PC-9 (cell line): ENCODE data around the gene GRID2. TPM values are rescaled to one million over a fixed set of nuclear protein-coding genes. Genes with fewer than 3 reads are reported as not detected.
"Not testable (repeated sequence)": the region's sequence is repeated elsewhere in the genome, so short reads cannot be mapped to it uniquely, and the experiment has no call there.

Experiments used
- BruUV-seq: library from RNA; stranded (reverse); fragments of 400-500 nt; replicated peaks from 2 replicates; lab custom pipeline; 2021; lab: Mats Ljungman, UMichigan
- CTCF ChIA-PET: fragments of 300-600 bp; sonication (Branson Sonifier 250); formaldehyde crosslinking; loops from one replicate; lab custom pipeline; 2022; ENCODE audit warnings: antibody characterized with exemption; lab: Charles Lee
- POLR2A ChIA-PET: fragments of 300-600 bp; sonication (Branson Sonifier 250); formaldehyde crosslinking; loops from one replicate; lab custom pipeline; 2022; ENCODE audit warnings: antibody characterized with exemption; ENCODE audit not compliant: unreplicated experiment; lab: Charles Lee
- DNase-seq, 2 experiments: peaks; one replicate each; pipeline versions ENCODE4 v3.0.0 to v3.0.0-alpha.2; 2015 to 2022; ENCODE audit warnings: mixed read lengths in 1 of 2
- H2AFZ ChIP-seq: fragments of 200-600 bp; sonication (generic); 2 replicates; pipeline ENCODE4 v1.8.1; 2017; ENCODE audit warnings: antibody characterized with exemption
- H3F3A ChIP-seq: fragments of 200-600 bp; sonication (generic); 2 replicates; pipeline ENCODE4 v1.8.1; 2017; ENCODE audit warnings: antibody characterized with exemption, mild to moderate bottlenecking, low read depth; ENCODE audit not compliant: insufficient read depth
- H3K27ac ChIP-seq: fragments of 200-600 bp; sonication (generic); 2 replicates; pipeline ENCODE4 v1.6.1; 2016; ENCODE audit warnings: mixed run types
- H3K27me3 ChIP-seq: fragments of 200-600 bp; sonication (generic); 2 replicates; pipeline ENCODE4 v1.6.1; 2016; ENCODE audit warnings: low read depth, mixed run types; ENCODE audit not compliant: insufficient read depth
- H3K36me3 ChIP-seq: fragments of 200-600 bp; sonication (generic); 2 replicates; pipeline ENCODE4 v1.6.1; 2016; ENCODE audit warnings: low read depth, mixed run types
- H3K4me1 ChIP-seq: fragments of 200-600 bp; sonication (generic); replicated peaks from 2 replicates; pipeline ENCODE4 v1.6.1; 2016; ENCODE audit warnings: mixed run types; ENCODE audit not compliant: insufficient read depth
- H3K4me2 ChIP-seq: fragments of 200-600 bp; sonication (generic); 2 replicates; pipeline ENCODE4 v1.6.1; 2017; ENCODE audit warnings: mixed run types
- H3K4me3 ChIP-seq: fragments of 200-600 bp; sonication (generic); 2 replicates; pipeline ENCODE4 v1.6.1; 2016; ENCODE audit warnings: mixed run types
- H3K79me2 ChIP-seq: fragments of 200-600 bp; sonication (generic); 2 replicates; pipeline ENCODE4 v1.6.1; 2017; ENCODE audit warnings: low read depth, mixed run types
- H3K9me2 ChIP-seq: fragments of 200-600 bp; sonication (generic); 2 replicates; pipeline ENCODE4 v1.8.1; 2017; ENCODE audit warnings: mild to moderate bottlenecking; ENCODE audit not compliant: insufficient read depth
- H3K9me3 ChIP-seq: fragments of 200-600 bp; sonication (generic); 2 replicates; pipeline ENCODE4 v1.8.1; 2016; ENCODE audit warnings: low read depth; ENCODE audit not compliant: insufficient read depth
- H4K20me1 ChIP-seq: fragments of 200-600 bp; sonication (generic); 2 replicates; pipeline ENCODE4 v1.8.1; 2017; ENCODE audit not compliant: insufficient read depth
- EZH2 ChIP-seq: fragments of 200-600 bp; sonication (generic); IDR thresholded peaks from 2 replicates; pipeline ENCODE4 v1.8.0; 2017; ENCODE audit warnings: antibody characterized with exemption, low read depth
- intact Hi-C: fragments of 100-400 bp; cut with micrococcal nuclease; formaldehyde crosslinking; loops from one replicate; pipeline ENCODE4 v1.10.0; 2022; ENCODE audit not compliant: unreplicated experiment
- total RNA-seq: library from RNA; stranded (reverse); gene quantifications from 2 replicates; pipeline ENCODE4 v1.2.3, GENCODE V29; 2021
- TF ChIP-seq, protein P1 (sequence below): fragments of 200-600 bp; sonication (generic); conservative IDR thresholded peaks from 2 replicates; pipeline ENCODE4 v1.6.1; 2017; ENCODE audit warnings: mixed run types, antibody characterized with exemption, mild to moderate bottlenecking, moderate library complexity

The GRID2 gene
- total RNA-seq, 1 experiment from 2014 or later = not detected

DNA sequence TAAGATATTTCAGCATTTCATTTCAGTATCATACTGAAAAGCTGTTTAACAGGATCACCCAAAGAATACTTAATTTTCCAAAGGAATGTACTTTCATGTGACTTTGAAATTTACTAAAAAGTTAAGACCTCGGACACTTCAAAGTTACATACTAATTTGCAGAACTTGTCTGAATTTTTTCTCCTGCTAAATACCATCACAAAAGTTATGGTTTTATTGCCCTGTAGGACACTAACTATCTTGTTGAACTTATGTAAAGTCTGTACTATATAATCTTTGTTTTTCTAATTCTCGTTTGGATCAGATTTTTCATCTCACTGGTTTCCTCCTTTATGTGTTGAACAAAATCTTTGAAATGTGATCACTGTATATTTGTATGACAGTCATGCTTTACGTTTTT, 37.2 kb upstream of the GRID2 start:
- no peaks in the 10 kb centered on the region for H3K9me2 ChIP-seq
- no TSS peak for BruUV-seq
- no peak overlapping the region for H3K4me2 ChIP-seq
- intact Hi-C loops = no loop called here
- H3K9me3 ChIP-seq = no peaks in the 10 kb centered on the region
- H3K4me3 ChIP-seq = no peak overlapping the region
- CTCF ChIA-PET = no interaction called here
- TF ChIP-seq, protein P1, sequence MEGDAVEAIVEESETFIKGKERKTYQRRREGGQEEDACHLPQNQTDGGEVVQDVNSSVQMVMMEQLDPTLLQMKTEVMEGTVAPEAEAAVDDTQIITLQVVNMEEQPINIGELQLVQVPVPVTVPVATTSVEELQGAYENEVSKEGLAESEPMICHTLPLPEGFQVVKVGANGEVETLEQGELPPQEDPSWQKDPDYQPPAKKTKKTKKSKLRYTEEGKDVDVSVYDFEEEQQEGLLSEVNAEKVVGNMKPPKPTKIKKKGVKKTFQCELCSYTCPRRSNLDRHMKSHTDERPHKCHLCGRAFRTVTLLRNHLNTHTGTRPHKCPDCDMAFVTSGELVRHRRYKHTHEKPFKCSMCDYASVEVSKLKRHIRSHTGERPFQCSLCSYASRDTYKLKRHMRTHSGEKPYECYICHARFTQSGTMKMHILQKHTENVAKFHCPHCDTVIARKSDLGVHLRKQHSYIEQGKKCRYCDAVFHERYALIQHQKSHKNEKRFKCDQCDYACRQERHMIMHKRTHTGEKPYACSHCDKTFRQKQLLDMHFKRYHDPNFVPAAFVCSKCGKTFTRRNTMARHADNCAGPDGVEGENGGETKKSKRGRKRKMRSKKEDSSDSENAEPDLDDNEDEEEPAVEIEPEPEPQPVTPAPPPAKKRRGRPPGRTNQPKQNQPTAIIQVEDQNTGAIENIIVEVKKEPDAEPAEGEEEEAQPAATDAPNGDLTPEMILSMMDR = no peak
- no peak for TF ChIP-seq EZH2
- H3K27me3 ChIP-seq = no peaks in the 10 kb centered on the region
- H3F3A ChIP-seq = no peaks in the 10 kb centered on the region
- H2AFZ ChIP-seq = no peak overlapping the region
- H3K36me3 ChIP-seq = no peaks in the 10 kb centered on the region
- H3K79me2 ChIP-seq = no peaks in the 10 kb centered on the region
- no peak overlapping the region for H3K27ac ChIP-seq
- DNase-seq = no peak
- H3K4me1 ChIP-seq = no peaks in the 10 kb centered on the region
- POLR2A ChIA-PET = no interaction called here
- no peaks in the 10 kb centered on the region for H4K20me1 ChIP-seq

DNA sequence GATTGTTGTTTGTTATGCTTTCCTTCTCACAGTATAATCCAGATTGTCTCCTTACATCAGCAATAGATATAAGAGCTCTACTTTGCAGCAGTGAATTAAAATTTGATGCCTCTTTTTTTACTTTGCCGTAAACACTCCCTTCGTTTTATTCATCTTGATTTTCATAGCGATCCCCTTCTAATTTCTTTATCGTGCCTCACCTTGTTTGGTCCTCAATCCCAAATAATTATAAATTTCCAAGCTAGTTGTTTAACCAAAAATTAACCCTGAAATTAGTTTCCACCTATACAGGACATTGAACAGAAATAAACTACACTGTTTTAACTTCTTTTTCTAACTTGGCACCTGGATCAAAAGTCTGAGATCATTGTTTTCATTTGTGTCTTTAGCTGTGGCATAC, 35.1 kb upstream of the GRID2 start:
- H3F3A ChIP-seq = no peaks in the 10 kb centered on the region
- POLR2A ChIA-PET = no interaction called here
- DNase-seq = no peak
- no peaks in the 10 kb centered on the region for H3K9me3 ChIP-seq
- TF ChIP-seq EZH2 = no peak
- TF ChIP-seq, protein P1 = no peak
- no peak overlapping the region for H3K27ac ChIP-seq
- no peak overlapping the region for H3K4me3 ChIP-seq
- H3K27me3 ChIP-seq = no peaks in the 10 kb centered on the region
- H3K36me3 ChIP-seq = no peaks in the 10 kb centered on the region
- BruUV-seq = no TSS peak
- H4K20me1 ChIP-seq = no peaks in the 10 kb centered on the region
- CTCF ChIA-PET = no interaction called here
- H3K4me1 ChIP-seq = no peaks in the 10 kb centered on the region
- no peaks in the 10 kb centered on the region for H3K9me2 ChIP-seq
- intact Hi-C loops = no loop called here
- no peak overlapping the region for H2AFZ ChIP-seq
- H3K79me2 ChIP-seq = no peaks in the 10 kb centered on the region
- no peak overlapping the region for H3K4me2 ChIP-seq

- ChIA-PET POLR2A (no interaction called here), CTCF (no interaction called here)
- H4K20me1 ChIP-seq = no peaks in the 10 kb centered on the region
- no peaks in the 10 kb centered on the region for H3K36me3 ChIP-seq
- H3K4me2 ChIP-seq = no peak overlapping the region
- TF ChIP-seq, protein P1 = no peak
- TF ChIP-seq EZH2 = no peak
- no peak overlapping the region for H3K27ac ChIP-seq
- H3K9me2 ChIP-seq = no peaks in the 10 kb centered on the region
- intact Hi-C loops = no loop called here
- no peaks in the 10 kb centered on the region for H3K9me3 ChIP-seq
- no peaks in the 10 kb centered on the region for H3K4me1 ChIP-seq
- no TSS peak for BruUV-seq
- H3K4me3 ChIP-seq = no peak overlapping the region
- H3F3A ChIP-seq = no peaks in the 10 kb centered on the region
- no peaks in the 10 kb centered on the region for H3K79me2 ChIP-seq
- H2AFZ ChIP-seq = no peak overlapping the region
- no peaks in the 10 kb centered on the region for H3K27me3 ChIP-seq
- no peak for DNase-seq
Measured at GRCh38 chr4:92270908-92271307, 32.9 kb upstream of the GRID2 start.

DNA sequence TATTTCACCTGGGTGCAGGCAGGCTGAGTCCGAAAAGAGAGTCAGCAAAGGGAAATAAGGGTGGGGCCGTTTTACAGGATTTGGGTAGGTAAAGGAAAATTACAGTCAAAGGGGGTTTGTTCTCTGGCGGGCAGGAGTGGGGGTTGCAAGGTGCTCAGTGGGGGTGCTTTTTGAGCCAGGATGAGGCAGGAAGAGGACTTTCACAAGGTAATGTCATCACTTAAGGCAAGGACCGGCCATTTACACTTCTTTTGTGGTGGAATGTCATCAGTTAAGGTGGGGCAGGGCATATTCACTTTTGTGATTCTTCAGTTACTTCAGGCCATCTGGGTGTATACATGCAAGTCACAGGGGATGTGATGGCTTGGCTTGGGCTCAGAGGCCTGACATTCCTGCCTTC, 32.2 kb upstream of the GRID2 start:
- intact Hi-C loops, H2AFZ ChIP-seq, POLR2A ChIA-PET, DNase-seq, H3K27ac ChIP-seq, H3F3A ChIP-seq, H3K79me2 ChIP-seq, H3K9me2 ChIP-seq, H3K27me3 ChIP-seq, H3K4me1 ChIP-seq, H3K9me3 ChIP-seq, H4K20me1 ChIP-seq, CTCF ChIA-PET, H3K4me3 ChIP-seq, BruUV-seq, H3K36me3 ChIP-seq, H3K4me2 ChIP-seq: not testable (repeated sequence)

GRCh38 chr4:92277057-92277881, 26.5 kb upstream of the GRID2 start:
- H3K79me2 ChIP-seq, H3K27ac ChIP-seq, H3F3A ChIP-seq, CTCF ChIA-PET, H3K36me3 ChIP-seq, BruUV-seq, H3K9me2 ChIP-seq, H3K9me3 ChIP-seq, H4K20me1 ChIP-seq, H3K4me1 ChIP-seq, H3K4me2 ChIP-seq, H3K27me3 ChIP-seq, H2AFZ ChIP-seq, POLR2A ChIA-PET, DNase-seq, intact Hi-C loops, H3K4me3 ChIP-seq: not testable (repeated sequence)
